22Rv1 (cell line): ENCODE measurements around the gene DIO2.

ENCODE experiments used
- H3K27ac ChIP-seq: fragments of 450-650 bp; 2 replicates; pipeline ENCODE4 v1.5.1; 2017
- CTCF ChIP-seq: fragments of 450-650 bp; IDR thresholded peaks from 2 replicates; pipeline ENCODE4 v1.5.1; 2017; ENCODE audit warnings: mild to moderate bottlenecking
- ZFX ChIP-seq: fragments of 450-650 bp; IDR thresholded peaks from 2 replicates; pipeline ENCODE4 v1.6.1; 2017; ENCODE audit warnings: antibody characterized with exemption, borderline replicate concordance

DIO2 gene

GRCh38 chr14:80172375-80173051, 38.8 kb downstream of the DIO2 start:
- no peak overlapping the region for H3K27ac ChIP-seq
- no peak for TF ChIP-seq ZFX
- TF ChIP-seq CTCF = no peak

- H3K27ac ChIP-seq = no peak overlapping the region
- TF ChIP-seq CTCF (no peak), ZFX (no peak)
These were observed 43.4 kb downstream of the DIO2 start for GRCh38 chr14:80167793-80168448.

- TF ChIP-seq CTCF = no peak
- TF ChIP-seq ZFX = no peak
These were observed 46.1 kb downstream of the DIO2 start for GRCh38 chr14:80164991-80165721.

GRCh38 chr14:80152763-80153162, 58.5 kb downstream of the DIO2 start:
- TF ChIP-seq ZFX (no peak), CTCF (no peak)
- no peak overlapping the region for H3K27ac ChIP-seq

More at GRCh38 chr14:80164991-80165721, 46.1 kb downstream of the DIO2 start:
- H3K27ac ChIP-seq = no peak overlapping the region

GRCh38 chr14:80152166-80152565, 59.1 kb downstream of the DIO2 start:
- H3K27ac ChIP-seq = no peak overlapping the region
- TF ChIP-seq CTCF (no peak), ZFX (no peak)

- H3K27ac ChIP-seq = no peak overlapping the region
- no peak for TF ChIP-seq CTCF
- TF ChIP-seq ZFX = no peak
These were observed 61.0 kb downstream of the DIO2 start for GRCh38 chr14:80150301-80150700.
